ENCODE data around the gene PSMB5. TPM values are rescaled to one million over a fixed set of nuclear protein-coding genes. Genes with fewer than 3 reads are reported as not detected.

Gene PSMB5
- total and polyA plus RNA-seq, 2 of the 13 experiments (the other 11 are each of a cell fraction or from before 2014, with no cell fraction given) = 705 to 871 TPM

GRCh38 chr14:22982477-22983245, 52.0 kb downstream of the PSMB5 start, which contains the start of gene AJUBA:
Gene AJUBA, minus strand, starts transcription at chr14:22982551. Its CDS starts 285 bp downstream, at chr14:22982266.
- Histone ChIP-seq H3K4me2 (ENCODE audit: low read depth, low read length) (peak within 1 kb of the TSS; percentile 99), H4K20me1 (ENCODE audit: insufficient read depth, low read length) (no peaks in the 10 kb centered on the region), H3K79me2 (ENCODE audit: insufficient read depth, low read length) (peaks cover 52% of the 10 kb centered on the region), H3K9ac (ENCODE audit: insufficient read depth, low read depth, low read length) (peak within 1 kb of the TSS; percentile 98), H3K27ac (ENCODE audit: extremely low read length, insufficient read depth, low read length) (peak within 1 kb of the TSS; percentile 91), H3K9me3 (ENCODE audit: low read length) (no peaks in the 10 kb centered on the region), H3K36me3 (replicated peaks in 1 of 2; ENCODE audit: control insufficient read depth in 1 of 2, insufficient read depth in 2 of 2, low read length in 2 of 2) (peaks cover 7 to 21% of the 10 kb centered on the region in 2 experiments), H3K4me3 (replicated peaks in 1 of 3; ENCODE audit: insufficient read depth in 1 of 3, low read depth in 2 of 3, low read length in 3 of 3) (peak within 1 kb of the TSS; percentile 86 to 98 (median 89)), H2AFZ (ENCODE audit: low read length) (peak within 1 kb of the TSS; percentile 43), H3K4me1 (ENCODE audit: insufficient read depth, low read length) (peaks cover 63% of the 10 kb centered on the region), H3K27me3 (ENCODE audit: control insufficient read depth in 1 of 2, insufficient read depth in 2 of 2, low read length in 2 of 2) (no peaks in the 10 kb centered on the region; a peak in 1 of 5 replicates)
- FAIRE-seq (no peak), ATAC-seq (peak; percentile 37), DNase-seq (ENCODE audit: low spot score) (peak; percentile 98)
- intact Hi-C loops (cut with micrococcal nuclease; ENCODE audit: unreplicated experiment) (loop anchor here (1.0 to 10.0 kb wide), 7 partner anchors 9 to 425 kb away; partner anchors contain the start of genes BCL2L2, LRP10, PPP1R3E and PRMT5), in situ Hi-C loops (cut with HindIII; ENCODE audit: extremely low pct_ligation_motif_present, low pct_unique_long_range_greater_than_20kb) (no loop called here)
- ChIA-PET POLR2A (interaction anchor here (0.6 to 25.8 kb wide), 45 partner anchors 12 to 1288 kb away, joined by 3 to 1670 read pairs (median 7); partner anchors contain the start of genes ACIN1, C14orf119, CDH24 and HAUS4), CTCF (ENCODE audit: low intra/inter-chr PET ratio, low total read pairs) (interaction anchor here (0.7 to 6.6 kb wide), 14 partner anchors 9 to 426 kb away, joined by 3 to 298 read pairs (median 6); partner anchors contain the start of genes CDH24 and PRMT5)
- BruUV-seq (replicated peaks) = no TSS peak
- WGBS (ENCODE audit: low lambda C conversion rate) = under 1% methylated on average over 48 of the region's 48 CpGs
- TF ChIP-seq CERS6 (CRISPR knock-in tag; IDR thresholded peaks at IDR 0.05) (no peak), KLF9 (CRISPR knock-in tag; IDR thresholded peaks at IDR 0.05; ENCODE audit: low read depth) (peak; percentile 97), TBL1XR1 (IDR thresholded peaks at IDR 0.05; ENCODE audit: borderline replicate concordance, low read length, partially characterized antibody) (peak; percentile 89), ZNF616 (CRISPR knock-in tag; IDR thresholded peaks at IDR 0.05; ENCODE audit: low read depth) (no peak; the same call in 1 of the 2 replicates), DNMT3B (CRISPR knock-in tag; conservative IDR thresholded peaks at IDR 0.05) (no peak), ZNF644 (CRISPR knock-in tag; IDR thresholded peaks at IDR 0.05; ENCODE audit: low read depth) (0 out of 2 replicates have a peak, but pooled peaks have one; percentile 55), ZNF383 (CRISPR knock-in tag; IDR thresholded peaks at IDR 0.05; ENCODE audit: borderline replicate concordance) (peak; percentile 89; the same call in 1 of the 2 replicates), ZFP36L1 (CRISPR knock-in tag; IDR thresholded peaks at IDR 0.05) (no peak), ZNF543 (CRISPR knock-in tag; IDR thresholded peaks at IDR 0.05) (peak; percentile 98), SP2 (CRISPR knock-in tag; IDR thresholded peaks at IDR 0.05) (no peak), SP5 (CRISPR knock-in tag; IDR thresholded peaks at IDR 0.05; ENCODE audit: borderline replicate concordance, low read depth) (peak; percentile 97), FOSL1 (CRISPR knock-in tag; IDR thresholded peaks at IDR 0.05; ENCODE audit: borderline replicate concordance) (no peak), HNRNPH1 (optimal IDR thresholded peaks at IDR 0.05; ENCODE audit: low read depth, low read length) (peak; percentile 74), ZNF281 (CRISPR knock-in tag; IDR thresholded peaks at IDR 0.05; ENCODE audit: borderline replicate concordance) (peak; percentile 79), ARID3A (IDR thresholded peaks at IDR 0.05; ENCODE audit: low read depth, low read length) (peak; percentile 55), DPF2 (CRISPR knock-in tag; IDR thresholded peaks at IDR 0.05; ENCODE audit: borderline replicate concordance, low read depth) (peak; percentile 77), TRIM22 (IDR thresholded peaks at IDR 0.05) (no peak)
